Stimulated activated CD8-positive, alpha-beta memory T cell treated with anti-CD3 and anti-CD28 coated beads, Interleukin-12 subunit alpha, Interleukin-12 subunit beta, amount 100 ng/mL, for 4 hours (primary cell): ENCODE measurements around the gene CCDC159.
A peak's percentile ranks its signal among the peaks of the same experiment; 100 is the strongest.
"Not testable (repeated sequence)": the region's sequence is repeated elsewhere in the genome, so short reads cannot be mapped to it uniquely, and the experiment has no call there.

Experiments used
- DNase-seq: peaks from one replicate; pipeline ENCODE4 v3.0.0-alpha.2; 2020; ENCODE audit warnings: low read depth

The CCDC159 gene, protein sequence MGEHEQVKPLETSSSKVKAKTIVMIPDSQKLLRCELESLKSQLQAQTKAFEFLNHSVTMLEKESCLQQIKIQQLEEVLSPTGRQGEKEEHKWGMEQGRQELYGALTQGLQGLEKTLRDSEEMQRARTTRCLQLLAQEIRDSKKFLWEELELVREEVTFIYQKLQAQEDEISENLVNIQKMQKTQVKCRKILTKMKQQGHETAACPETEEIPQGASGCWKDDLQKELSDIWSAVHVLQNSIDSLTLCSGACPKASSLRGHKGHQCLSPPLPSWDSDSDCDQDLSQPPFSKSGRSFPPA

GRCh38 chr19:11346104-11346940 is at the start of gene CCDC159, which contains the start of gene TMEM205:
Gene CCDC159, plus strand, starts transcription at chr19:11346519. Its CDS starts 88 bp downstream, at chr19:11346607.
Gene TMEM205, minus strand, starts transcription at chr19:11346268. Its CDS starts 649 bp downstream, at chr19:11345619.
- peak; percentile 95 for DNase-seq

GRCh38 chr19:11299946-11300810 is 46.1 kb upstream of the CCDC159 start:
- no peak for DNase-seq

DNA sequence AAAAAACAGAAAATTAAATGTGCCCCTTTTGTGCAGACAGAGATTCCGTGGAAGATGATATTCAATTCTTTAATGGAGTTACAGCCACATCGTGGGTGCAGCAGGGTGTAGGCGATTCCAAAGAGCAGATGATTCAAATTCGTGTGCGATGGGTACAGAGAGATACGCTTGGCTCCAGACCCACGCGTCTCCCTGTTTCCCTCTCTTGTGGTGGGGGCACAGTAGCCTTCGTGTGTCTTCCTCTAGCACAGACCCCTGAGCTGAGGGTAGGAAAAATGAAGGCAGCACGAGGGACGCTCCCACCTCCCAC is 45.6 kb upstream of the CCDC159 start:
- no peak for DNase-seq

GRCh38 chr19:11304936-11305335 is 41.4 kb upstream of the CCDC159 start:
- DNase-seq, result no peak

DNA sequence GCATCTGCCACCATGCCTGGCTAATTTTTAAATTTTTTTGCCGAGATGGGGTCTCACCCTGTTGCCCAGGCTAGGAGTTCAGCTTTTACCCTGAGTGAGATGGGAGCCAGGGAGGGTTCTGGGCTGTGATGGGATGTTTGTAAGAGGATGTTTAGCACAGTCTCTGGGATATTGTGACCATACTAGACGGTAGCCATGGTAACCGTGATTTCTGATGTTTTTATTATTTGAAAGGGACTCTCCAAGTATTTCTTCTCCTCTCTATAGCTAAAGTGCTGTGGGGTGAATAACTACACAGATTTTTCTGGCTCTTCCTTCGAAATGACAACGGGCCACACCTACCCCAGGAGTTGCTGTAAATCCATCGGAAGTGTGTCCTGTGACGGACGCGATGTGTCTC is 40.0 kb upstream of the CCDC159 start:
- no peak for DNase-seq

GRCh38 chr19:11320278-11320995 is 25.9 kb upstream of the CCDC159 start:
- DNase-seq, result not testable (repeated sequence)

GRCh38 chr19:11321191-11322126 is 24.9 kb upstream of the CCDC159 start:
- no peak for DNase-seq

GRCh38 chr19:11322269-11323024 is 23.9 kb upstream of the CCDC159 start:
- no peak for DNase-seq

DNA sequence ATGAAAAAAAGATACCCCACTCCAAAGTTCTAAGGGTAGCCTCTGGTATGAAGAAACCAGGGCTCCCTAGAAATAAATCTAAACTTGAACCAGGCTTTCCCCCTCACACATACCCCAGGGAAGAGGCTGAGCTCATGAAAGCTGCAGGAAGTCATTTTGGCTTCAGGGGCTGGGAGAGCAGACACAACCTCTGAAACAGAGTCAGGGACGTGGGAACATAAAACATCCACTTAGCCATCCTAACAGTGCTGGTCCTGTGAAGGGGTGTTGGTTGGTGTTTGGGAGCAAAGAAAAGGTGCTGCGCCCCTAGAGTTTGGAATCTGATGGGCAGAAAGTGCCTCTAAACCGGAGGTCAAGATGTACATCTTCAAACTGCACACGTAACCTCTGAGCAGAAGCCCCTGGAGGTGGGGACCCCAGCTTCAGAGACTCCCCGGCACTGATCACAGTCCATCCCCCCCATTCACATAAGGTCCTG is 22.7 kb upstream of the CCDC159 start:
- DNase-seq, result no peak

DNA sequence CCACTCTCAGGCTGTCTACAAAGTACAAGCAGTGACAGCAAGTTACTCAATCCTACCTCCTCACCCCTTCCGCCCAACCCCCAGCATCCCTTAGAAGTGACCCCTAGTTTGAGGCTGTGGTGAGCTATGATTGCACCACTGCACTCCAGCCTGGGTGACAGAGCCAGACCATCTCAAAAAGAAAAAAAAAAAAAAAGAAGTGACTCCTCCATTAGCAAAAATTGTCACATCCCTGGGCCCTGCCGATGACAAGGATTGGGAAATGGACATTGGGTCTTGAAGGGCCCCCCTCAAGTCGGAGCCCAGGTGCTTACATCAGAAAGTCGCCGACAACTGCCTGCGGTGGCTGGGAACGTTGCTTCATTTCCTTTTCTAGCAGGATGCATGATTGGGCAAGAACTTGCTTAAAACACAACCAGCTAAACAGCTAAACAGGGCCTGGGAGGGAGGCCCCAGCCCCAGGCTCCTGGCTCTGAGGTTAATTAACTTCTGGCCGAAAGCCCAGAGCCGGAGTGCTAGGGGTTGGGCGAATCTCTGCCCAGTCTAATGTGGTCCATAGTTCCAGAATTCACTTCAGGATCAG is 22.1 kb upstream of the CCDC159 start:
- no peak for DNase-seq

DNA sequence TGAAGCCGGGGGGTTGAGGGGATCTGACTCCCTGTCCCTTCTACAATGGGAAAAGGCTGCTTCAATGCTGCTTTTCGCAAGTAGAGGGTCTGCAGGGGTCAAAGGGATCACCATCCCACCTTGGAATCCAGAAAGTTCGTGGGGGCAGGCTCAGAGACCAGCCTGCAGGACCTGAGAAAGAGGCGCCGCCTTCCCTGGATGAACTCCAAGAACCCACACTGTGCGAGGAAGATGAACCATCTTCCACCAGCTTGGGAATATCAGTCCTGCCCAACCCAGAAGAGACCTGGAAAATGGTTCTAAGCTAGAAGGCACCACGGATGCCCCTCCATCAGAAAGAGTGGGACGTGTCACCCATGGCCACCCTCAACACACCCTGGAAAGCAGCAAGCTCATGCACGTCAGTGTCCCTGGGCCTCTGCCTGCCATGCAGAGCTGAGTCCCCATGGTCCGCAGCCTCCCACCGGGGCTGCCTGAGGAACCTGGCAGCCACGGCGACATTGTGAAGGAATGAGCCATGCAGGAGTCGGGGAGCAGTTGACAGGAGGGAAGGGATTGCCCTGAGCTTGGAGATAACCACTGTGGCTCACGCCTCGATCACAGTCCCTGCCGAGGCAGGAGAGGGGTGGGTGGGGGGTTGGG is 21.4 kb upstream of the CCDC159 start:
- no peak for DNase-seq

GRCh38 chr19:11325544-11325943 is 20.8 kb upstream of the CCDC159 start:
- no peak for DNase-seq

DNA sequence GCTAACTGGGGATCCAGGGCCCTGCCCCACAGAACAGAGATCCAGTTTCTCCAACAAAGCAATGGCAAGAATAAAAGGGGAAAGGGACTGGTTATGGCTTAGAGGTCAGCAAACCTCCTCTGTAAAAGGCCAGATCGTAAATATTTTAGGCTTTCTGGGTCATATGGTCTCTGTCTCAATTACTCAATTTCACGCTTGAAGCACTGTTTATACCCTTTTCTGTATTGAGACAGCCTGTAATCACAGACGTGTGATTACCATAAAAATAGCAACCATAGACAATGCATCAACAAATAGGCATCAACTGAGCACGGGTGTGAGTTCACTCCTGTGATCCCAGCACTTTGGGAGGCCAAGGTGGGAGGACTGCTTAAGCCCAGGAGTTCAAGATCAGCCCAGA is 16.2 kb upstream of the CCDC159 start:
- DNase-seq, result no peak

GRCh38 chr19:11331502-11331901 is 14.8 kb upstream of the CCDC159 start:
- no peak for DNase-seq

GRCh38 chr19:11332822-11333221 is 13.5 kb upstream of the CCDC159 start:
- no peak for DNase-seq

DNA sequence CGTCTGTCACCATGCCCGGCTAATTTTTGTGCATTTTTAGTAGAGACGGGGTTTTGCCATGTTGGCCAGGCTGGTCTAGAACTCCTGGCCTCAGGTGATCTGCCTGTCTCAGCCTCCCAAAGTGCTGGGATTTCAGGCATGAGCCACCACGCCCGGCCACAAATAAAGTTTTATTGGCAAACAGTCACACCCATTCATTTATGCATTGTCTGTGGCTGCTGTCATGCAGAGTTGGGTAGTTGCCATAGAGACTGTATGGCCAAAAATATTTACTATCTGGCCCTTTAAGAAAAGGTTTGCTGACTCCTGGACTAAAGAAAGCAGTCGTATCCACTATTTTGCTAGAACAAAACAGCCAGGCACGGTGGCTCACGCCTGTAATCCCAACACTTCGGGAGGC is 12.5 kb upstream of the CCDC159 start:
- not testable (repeated sequence) for DNase-seq

- DNase-seq, result no peak
Observed at GRCh38 chr19:11335449-11336146, 10.7 kb upstream of the CCDC159 start.

- no peak for DNase-seq
Observed at GRCh38 chr19:11337080-11337479, 9.2 kb upstream of the CCDC159 start.
